22Rv1 (cell line): ENCODE data around the gene GAPDH.

Experiments used
- CTCF ChIP-seq: fragments of 450-650 bp; IDR thresholded peaks from 2 replicates; pipeline ENCODE4 v1.5.1; 2017; ENCODE audit warnings: mild to moderate bottlenecking
- ZFX ChIP-seq: fragments of 450-650 bp; IDR thresholded peaks from 2 replicates; pipeline ENCODE4 v1.6.1; 2017; ENCODE audit warnings: antibody characterized with exemption, borderline replicate concordance

- TF ChIP-seq CTCF, result peak; percentile 26; the same call in 1 of the 2 replicates
- no peak for TF ChIP-seq ZFX
Observed at GRCh38 chr12:6539707-6540134, 5.4 kb downstream of the GAPDH start.
